Neural cell (in vitro differentiated cells): Measurements from ENCODE around the gene GAST. TPM values are rescaled to one million over a fixed set of nuclear protein-coding genes. Genes with fewer than 3 reads are reported as not detected.

Experiments used
- H2AFZ ChIP-seq: fragments of 200-600, 300-800 bp; sonication (generic), shearing (Covaris generic); 2 replicates; pipeline ENCODE4 v1.6.0; 2014; ENCODE audit warnings: low read depth, mild to moderate bottlenecking, antibody characterized with exemption, low read length, moderate library complexity
- H3F3A ChIP-seq: fragments of 200-600 bp; shearing (Covaris generic); 2 replicates; pipeline ENCODE4 v1.6.1; 2016; ENCODE audit warnings: mild to moderate bottlenecking, moderate library complexity, mixed read lengths, antibody characterized with exemption, low read length; ENCODE audit not compliant: insufficient read depth, poor library complexity, severe bottlenecking
- H3K27ac ChIP-seq: fragments of 200-600, 300-800 bp; sonication (generic), shearing (Covaris generic); 2 replicates; pipeline ENCODE4 v1.5.1; 2014; ENCODE audit warnings: mild to moderate bottlenecking, low read length, moderate library complexity
- H3K27me3 ChIP-seq: fragments of 300-800, 200-600 bp; sonication (generic), shearing (Covaris generic); 2 replicates; pipeline ENCODE4 v1.6.0; 2014; ENCODE audit warnings: mild to moderate bottlenecking, low read depth, low read length, moderate library complexity; ENCODE audit not compliant: insufficient read depth
- H3K36me3 ChIP-seq: fragments of 300-800, 200-600 bp; sonication (generic), shearing (Covaris generic); 2 replicates; pipeline ENCODE4 v1.5.1; 2014; ENCODE audit warnings: mild to moderate bottlenecking, antibody characterized with exemption, low read length, moderate library complexity; ENCODE audit not compliant: insufficient read depth
- H3K4me2 ChIP-seq: fragments of 300-800, 200-600 bp; sonication (generic), shearing (Covaris generic); 2 replicates; pipeline ENCODE4 v1.6.0; 2014; ENCODE audit warnings: mild to moderate bottlenecking, low read length
- H3K4me3 ChIP-seq: fragments of 300-800, 200-600 bp; sonication (generic), shearing (Covaris generic); 2 replicates; pipeline ENCODE4 v1.5.1; 2014; ENCODE audit warnings: mild to moderate bottlenecking, low read length, moderate library complexity
- H3K79me2 ChIP-seq: fragments of 200-600 bp; shearing (Covaris generic); replicated peaks from 2 replicates; pipeline ENCODE4 v1.6.0; 2014; ENCODE audit warnings: mild to moderate bottlenecking, low read length, moderate library complexity; ENCODE audit not compliant: insufficient read depth
- H3K9ac ChIP-seq: fragments of 300-800, 200-600 bp; sonication (generic), shearing (Covaris generic); 2 replicates; pipeline ENCODE4 v1.6.1; 2016; ENCODE audit warnings: mild to moderate bottlenecking, low read length, mixed read lengths
- H3K9me2 ChIP-seq: fragments of 200-600 bp; shearing (Covaris generic); 2 replicates; pipeline ENCODE4 v1.6.1; 2016; ENCODE audit warnings: mild to moderate bottlenecking, low read length, mixed read lengths; ENCODE audit not compliant: insufficient read depth
- H3K9me3 ChIP-seq: fragments of 200-600, 300-800 bp; sonication (generic), shearing (Covaris generic); 2 replicates; pipeline ENCODE4 v1.6.1; 2016; ENCODE audit warnings: mild to moderate bottlenecking, mixed run types, low read length, moderate library complexity, mixed read lengths
- H4K20me1 ChIP-seq: fragments of 200-600 bp; shearing (Covaris generic); 2 replicates; pipeline ENCODE4 v1.6.1; 2016; ENCODE audit warnings: mild to moderate bottlenecking, mixed run types; ENCODE audit not compliant: insufficient read depth
- EP300 ChIP-seq: fragments of 450-650 bp; conservative IDR thresholded peaks from 2 replicates; pipeline ENCODE4 v1.6.1; 2014; ENCODE audit warnings: antibody characterized with exemption, mild to moderate bottlenecking, moderate library complexity; ENCODE audit not compliant: poor library complexity, severe bottlenecking
- EZH2 ChIP-seq: fragments of 200-600, 300-800 bp; shearing (Covaris generic), sonication (generic); IDR thresholded peaks from 2 replicates; pipeline ENCODE4 v1.6.1; 2014; ENCODE audit warnings: antibody characterized with exemption, low read length, borderline replicate concordance, mild to moderate bottlenecking; ENCODE audit not compliant: insufficient read depth, poor library complexity, severe bottlenecking
- MXI1 ChIP-seq: fragments of 450-650 bp; conservative IDR thresholded peaks from 2 replicates; pipeline ENCODE4 v1.6.1; 2014; ENCODE audit warnings: antibody characterized with exemption, mild to moderate bottlenecking; ENCODE audit not compliant: poor library complexity, severe bottlenecking
- POLR2AphosphoS5 ChIP-seq: IDR thresholded peaks from 2 replicates; pipeline ENCODE4 v1.6.1; 2012
- RAD21 ChIP-seq: fragments of 450-650 bp; conservative IDR thresholded peaks from 2 replicates; pipeline ENCODE4 v1.6.1; 2014; ENCODE audit warnings: antibody characterized with exemption, mild to moderate bottlenecking, moderate library complexity
- SMC3 ChIP-seq: fragments of 450-650 bp; conservative IDR thresholded peaks from 2 replicates; pipeline ENCODE4 v1.6.1; 2014; ENCODE audit warnings: antibody characterized with exemption, mild to moderate bottlenecking, moderate library complexity; ENCODE audit not compliant: poor library complexity
- TAF1 ChIP-seq: IDR thresholded peaks from 2 replicates; pipeline ENCODE4 v1.6.1; 2012; ENCODE audit warnings: low read depth
- polyA plus RNA-seq: library from polyadenylated mRNA; depleted of rRNA; stranded (reverse); fragments of >200 nt; gene quantifications from 2 replicates; pipeline ENCODE4 v1.2.3, GENCODE V29; 2014
- TF ChIP-seq, protein P1 (sequence below): fragments of 450-650 bp; IDR thresholded peaks from 2 replicates; pipeline ENCODE4 v1.5.1; 2014; ENCODE audit warnings: antibody characterized with exemption, mild to moderate bottlenecking, moderate library complexity; ENCODE audit not compliant: poor library complexity, severe bottlenecking
- TF ChIP-seq, protein P2 (sequence below): IDR thresholded peaks from 2 replicates; pipeline ENCODE4 v1.6.1; 2012; ENCODE audit warnings: borderline replicate concordance

The GAST gene
- polyA plus RNA-seq, 1 donor from 2014 or later, result not detected

DNA sequence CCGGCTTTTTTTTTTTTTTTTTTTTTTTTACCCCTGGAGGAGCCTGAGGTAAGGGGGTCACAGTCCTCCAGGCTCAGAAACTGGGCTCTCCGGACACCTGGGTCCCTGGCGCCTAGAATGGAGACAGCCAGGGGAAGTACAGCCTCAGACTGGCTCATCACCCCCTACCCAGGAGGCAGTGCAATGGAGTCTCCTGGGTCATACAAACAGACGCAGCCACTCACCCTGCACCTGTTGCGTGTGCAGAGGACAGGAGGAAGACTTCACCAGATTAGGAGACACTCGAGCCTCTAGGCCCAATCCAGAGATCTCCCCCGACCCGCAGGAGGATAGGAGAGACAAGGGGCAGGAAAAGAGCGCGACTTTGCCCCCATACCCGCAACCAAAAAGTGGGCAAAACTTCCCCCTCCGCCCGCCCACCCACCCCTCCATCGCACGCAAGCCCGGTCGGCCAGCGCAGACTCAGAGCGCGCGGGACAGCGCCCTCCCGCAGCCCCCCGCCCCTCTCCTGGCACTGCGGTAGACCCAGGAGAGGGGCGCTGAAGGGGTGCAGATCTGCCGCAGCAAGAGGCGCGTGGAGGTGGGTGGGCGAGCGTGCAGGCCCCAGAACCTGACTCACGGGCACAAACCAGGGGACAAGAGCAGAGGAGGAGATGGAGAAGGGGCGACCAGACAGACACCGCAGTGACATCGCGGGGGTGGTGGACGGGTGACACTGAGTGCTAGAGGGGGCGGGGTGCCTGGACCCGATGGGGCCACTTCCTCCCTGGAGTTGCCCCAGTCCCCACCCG, 21.4 kb downstream of the GAST start:
- Histone ChIP-seq H3K36me3 (no peaks in the 10 kb centered on the region), H3K9me3 (no peaks in the 10 kb centered on the region), H3K4me2 (no peak overlapping the region), H3K27ac (no peak overlapping the region), H3K79me2 (no peaks in the 10 kb centered on the region), H2AFZ (no peak overlapping the region), H3K9me2 (no peaks in the 10 kb centered on the region), H3K9ac (no peak overlapping the region), H3F3A (no peaks in the 10 kb centered on the region), H4K20me1 (no peaks in the 10 kb centered on the region), H3K4me3 (peak overlapping the region; percentile 77), H3K27me3 (peaks cover 60% of the 10 kb centered on the region)
- TF ChIP-seq, protein P1, sequence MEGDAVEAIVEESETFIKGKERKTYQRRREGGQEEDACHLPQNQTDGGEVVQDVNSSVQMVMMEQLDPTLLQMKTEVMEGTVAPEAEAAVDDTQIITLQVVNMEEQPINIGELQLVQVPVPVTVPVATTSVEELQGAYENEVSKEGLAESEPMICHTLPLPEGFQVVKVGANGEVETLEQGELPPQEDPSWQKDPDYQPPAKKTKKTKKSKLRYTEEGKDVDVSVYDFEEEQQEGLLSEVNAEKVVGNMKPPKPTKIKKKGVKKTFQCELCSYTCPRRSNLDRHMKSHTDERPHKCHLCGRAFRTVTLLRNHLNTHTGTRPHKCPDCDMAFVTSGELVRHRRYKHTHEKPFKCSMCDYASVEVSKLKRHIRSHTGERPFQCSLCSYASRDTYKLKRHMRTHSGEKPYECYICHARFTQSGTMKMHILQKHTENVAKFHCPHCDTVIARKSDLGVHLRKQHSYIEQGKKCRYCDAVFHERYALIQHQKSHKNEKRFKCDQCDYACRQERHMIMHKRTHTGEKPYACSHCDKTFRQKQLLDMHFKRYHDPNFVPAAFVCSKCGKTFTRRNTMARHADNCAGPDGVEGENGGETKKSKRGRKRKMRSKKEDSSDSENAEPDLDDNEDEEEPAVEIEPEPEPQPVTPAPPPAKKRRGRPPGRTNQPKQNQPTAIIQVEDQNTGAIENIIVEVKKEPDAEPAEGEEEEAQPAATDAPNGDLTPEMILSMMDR, result no peak
- TF ChIP-seq TAF1, result no peak

DNA sequence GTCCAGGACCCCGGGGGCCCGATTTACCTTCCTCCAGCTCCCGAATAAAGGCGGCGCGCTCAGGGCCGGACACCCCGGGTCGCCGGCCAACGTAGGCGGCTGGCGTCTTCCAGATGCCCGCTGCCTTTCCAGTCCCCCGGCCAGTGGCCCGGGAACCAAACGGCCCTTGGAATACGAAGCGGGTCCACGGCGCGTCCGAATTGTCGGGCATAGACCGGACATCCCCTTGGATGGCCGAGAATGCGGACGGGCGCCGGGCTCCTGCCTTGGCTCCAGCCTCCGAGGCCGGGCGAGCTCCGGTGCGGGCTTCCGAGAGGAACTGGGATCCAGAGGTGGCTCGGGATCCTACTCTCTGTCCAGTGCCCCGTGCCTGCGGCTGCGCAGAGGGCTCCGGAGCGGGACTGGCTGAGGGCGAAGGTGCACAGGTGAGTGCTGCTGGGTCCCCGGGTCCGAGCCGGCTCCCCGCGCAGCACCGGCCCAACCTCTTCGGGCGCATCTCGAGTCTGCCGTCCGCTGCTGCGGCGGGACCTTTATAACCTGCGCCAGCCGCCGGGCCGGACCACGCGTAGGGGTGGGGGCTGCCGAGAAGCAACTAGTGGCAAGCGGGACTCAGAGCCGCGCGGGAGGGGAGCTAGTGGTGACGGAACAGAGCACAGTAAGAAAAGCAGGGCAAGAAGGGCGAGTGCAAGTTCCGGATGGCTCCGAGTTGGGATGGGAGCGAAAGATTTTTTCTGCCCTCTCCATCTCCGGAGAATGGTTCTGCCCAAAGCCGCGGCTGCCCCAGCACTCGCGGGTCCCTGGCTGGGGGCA, 22.2 kb downstream of the GAST start, which contains the start of gene HAP1:
HAP1 (minus strand) TSS at position 505 of the 810 bp plus-strand sequence; CDS start at position 496, 9 bp downstream.
- Histone ChIP-seq H3K9ac (peak within 1 kb of the TSS; percentile 31), H3K27ac (no peak within 1 kb of the TSS), H3K9me3 (no peaks in the 10 kb centered on the region), H3K27me3 (peaks cover 60% of the 10 kb centered on the region), H4K20me1 (no peaks in the 10 kb centered on the region), H3K4me3 (peak within 1 kb of the TSS; percentile 77), H3F3A (no peaks in the 10 kb centered on the region), H3K79me2 (no peaks in the 10 kb centered on the region), H3K4me2 (peak within 1 kb of the TSS; percentile 55), H3K36me3 (no peaks in the 10 kb centered on the region), H3K9me2 (no peaks in the 10 kb centered on the region), H2AFZ (no peak within 1 kb of the TSS)
- TF ChIP-seq POLR2AphosphoS5 (peak; percentile 58), MXI1 (peak; percentile 25), RAD21 (no peak)

DNA sequence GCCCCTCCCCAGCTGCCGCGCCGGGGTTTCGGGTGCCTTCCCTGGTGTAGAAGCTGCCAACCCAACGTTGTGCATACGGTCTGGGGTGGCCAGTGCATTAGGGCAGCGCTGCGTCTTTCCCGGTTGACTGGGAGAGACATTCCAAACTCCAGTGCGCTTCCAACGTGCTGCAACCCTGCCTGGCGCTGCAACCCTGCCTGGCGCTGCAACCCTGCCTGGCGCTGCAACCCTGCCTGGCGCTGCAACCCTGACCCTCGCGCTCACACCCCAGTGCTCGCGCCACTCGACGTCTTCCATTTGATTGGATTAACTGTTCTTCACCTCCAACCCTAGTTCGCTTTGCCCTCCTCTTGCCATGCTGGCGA, 22.8 kb downstream of the GAST start:
- H3K4me2 ChIP-seq, result peak overlapping the region; percentile 55
- H3F3A ChIP-seq, result no peaks in the 10 kb centered on the region
- H4K20me1 ChIP-seq, result no peaks in the 10 kb centered on the region
- H3K27me3 ChIP-seq, result peaks cover 60% of the 10 kb centered on the region
- H3K4me3 ChIP-seq, result peak overlapping the region; percentile 77
- H3K27ac ChIP-seq, result no peak overlapping the region
- peak overlapping the region; percentile 31 for H3K9ac ChIP-seq
- H2AFZ ChIP-seq, result no peak overlapping the region
- no peaks in the 10 kb centered on the region for H3K79me2 ChIP-seq
- no peaks in the 10 kb centered on the region for H3K36me3 ChIP-seq
- no peaks in the 10 kb centered on the region for H3K9me3 ChIP-seq
- TF ChIP-seq SMC3 (no peak), EZH2 (no peak), POLR2AphosphoS5 (no peak), EP300 (no peak), RAD21 (no peak), TAF1 (no peak), MXI1 (no peak)
- TF ChIP-seq, protein P1, result no peak
- TF ChIP-seq, protein P2, sequence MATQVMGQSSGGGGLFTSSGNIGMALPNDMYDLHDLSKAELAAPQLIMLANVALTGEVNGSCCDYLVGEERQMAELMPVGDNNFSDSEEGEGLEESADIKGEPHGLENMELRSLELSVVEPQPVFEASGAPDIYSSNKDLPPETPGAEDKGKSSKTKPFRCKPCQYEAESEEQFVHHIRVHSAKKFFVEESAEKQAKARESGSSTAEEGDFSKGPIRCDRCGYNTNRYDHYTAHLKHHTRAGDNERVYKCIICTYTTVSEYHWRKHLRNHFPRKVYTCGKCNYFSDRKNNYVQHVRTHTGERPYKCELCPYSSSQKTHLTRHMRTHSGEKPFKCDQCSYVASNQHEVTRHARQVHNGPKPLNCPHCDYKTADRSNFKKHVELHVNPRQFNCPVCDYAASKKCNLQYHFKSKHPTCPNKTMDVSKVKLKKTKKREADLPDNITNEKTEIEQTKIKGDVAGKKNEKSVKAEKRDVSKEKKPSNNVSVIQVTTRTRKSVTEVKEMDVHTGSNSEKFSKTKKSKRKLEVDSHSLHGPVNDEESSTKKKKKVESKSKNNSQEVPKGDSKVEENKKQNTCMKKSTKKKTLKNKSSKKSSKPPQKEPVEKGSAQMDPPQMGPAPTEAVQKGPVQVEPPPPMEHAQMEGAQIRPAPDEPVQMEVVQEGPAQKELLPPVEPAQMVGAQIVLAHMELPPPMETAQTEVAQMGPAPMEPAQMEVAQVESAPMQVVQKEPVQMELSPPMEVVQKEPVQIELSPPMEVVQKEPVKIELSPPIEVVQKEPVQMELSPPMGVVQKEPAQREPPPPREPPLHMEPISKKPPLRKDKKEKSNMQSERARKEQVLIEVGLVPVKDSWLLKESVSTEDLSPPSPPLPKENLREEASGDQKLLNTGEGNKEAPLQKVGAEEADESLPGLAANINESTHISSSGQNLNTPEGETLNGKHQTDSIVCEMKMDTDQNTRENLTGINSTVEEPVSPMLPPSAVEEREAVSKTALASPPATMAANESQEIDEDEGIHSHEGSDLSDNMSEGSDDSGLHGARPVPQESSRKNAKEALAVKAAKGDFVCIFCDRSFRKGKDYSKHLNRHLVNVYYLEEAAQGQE, result no peak
- no peaks in the 10 kb centered on the region for H3K9me2 ChIP-seq
